Adrenal gland (tissue), 12 donors: ENCODE measurements around the gene ANKRD23. TPM values are rescaled to one million over a fixed set of nuclear protein-coding genes. Genes with fewer than 3 reads are reported as not detected.
"Not testable (repeated sequence)": the region's sequence is repeated elsewhere in the genome, so short reads cannot be mapped to it uniquely, and the experiment has no call there.

Experiments used
- DNase-seq, 7 donors: peaks; one replicate each; pipeline ENCODE4 v3.0.0-alpha.2; 2019 to 2020
- H3K27ac ChIP-seq, 5 donors: fragments of 200-600 bp; sonication (generic) in 4 of 5; 1 replicate in 3 of 5; 2 replicates in 2 of 5; pipeline versions ENCODE4 v1.5.1 to v1.8.0; 2016 to 2020; ENCODE audit warnings: mild to moderate bottlenecking in 1 of 5
- H3K27me3 ChIP-seq: fragments of 200-600 bp; 2 replicates; pipeline ENCODE4 v1.8.0; 2021
- H3K36me3 ChIP-seq, 2 donors: fragments of 200-600 bp; replicated peaks in 1 of 2; 1 replicate in 1 of 2; 2 replicates in 1 of 2; pipeline versions ENCODE4 v1.5.1 to v1.8.0; 2018 to 2022
- H3K4me1 ChIP-seq, 2 donors: fragments of 200-600 bp; replicated peaks in 1 of 2; 1 replicate in 1 of 2; 2 replicates in 1 of 2; pipeline versions ENCODE4 v1.5.1 to v1.8.0; 2018 to 2021
- H3K4me3 ChIP-seq, 4 donors: fragments of 200-600 bp; sonication (generic) in 3 of 4; one replicate each; pipeline ENCODE4 v1.5.1; 2016 to 2018
- H3K9me3 ChIP-seq, 3 donors: fragments of 200-600 bp; sonication (generic) in 1 of 3; replicated peaks in 1 of 3; 1 replicate in 2 of 3; 2 replicates in 1 of 3; pipeline versions ENCODE4 v1.5.1 to v1.8.0; 2016 to 2021
- POLR2A ChIP-seq, 2 donors: fragments of 450-650 bp; IDR thresholded peaks; one replicate each; pipeline ENCODE4 v1.6.1; 2017; ENCODE audit warnings: antibody characterized with exemption in 2 of 2, mild to moderate bottlenecking in 2 of 2, moderate library complexity in 1 of 2
- WGBS, 4 donors: extraction: QIAGEN DNeasy Blood & Tissue Kit in 2 of 4; methylation state at CpG; one replicate each; pipeline versions ENCODE4 v1.1.5 to v1.1.7; 2013 to 2017; 5-methylcytosine and 5-hydroxymethylcytosine counted together
- intact Hi-C, 2 donors: fragments of 100-400 bp; cut with DNase I; formaldehyde crosslinking; loops; one replicate each; pipeline versions ENCODE4 v1.14.1 to v1.15.0; 2022 to 2023
- polyA plus RNA-seq, 3 donors: library from polyadenylated mRNA; stranded (reverse); fragments of 200-250 nt in 2 of 3; fragments of 350-450 nt in 1 of 3; fragmentation: Illumina TruSeq in 1 of 3; extraction: RNeasy Lipid Tissue Mini Kit (QIAGEN cat#74804) in 1 of 3; gene quantifications; one replicate each; pipeline ENCODE4 v1.2.3, GENCODE V29; 2013 to 2014
- total RNA-seq, 9 donors: library from RNA; depleted of rRNA in 4 of 9; stranded (reverse); fragments of >200 nt in 4 of 9; fragments of 120-200 nt in 1 of 9; fragmentation: NEBNext Ultra II Directional in 1 of 9; extraction: Animal tissue kit (Norgen Biotek cat#: 25700) in 1 of 9; gene quantifications; one replicate each; pipeline versions ENCODE4 v1.1.0 to v1.2.4, GENCODE V29; 2013 to 2023
- TF ChIP-seq, protein P1 (sequence below), 6 experiments: fragments of 450-650 bp in 4 of 6; fragments of 200-600 bp in 2 of 6; sonication (generic) in 1 of 6; IDR thresholded peaks; 1 replicate in 5 of 6; 2 replicates in 1 of 6; pipeline versions ENCODE4 v1.5.1 to v1.8.0; 2016 to 2021; ENCODE audit warnings: antibody characterized with exemption in 6 of 6, mild to moderate bottlenecking in 2 of 6, moderate library complexity in 1 of 6
- donor health status: healthy with polysubstance abuse.
- donor health status: Bipolar disorder and iron deficiency.
- donor health status: DM: yes; HTN: yes; CAD: no.
- donor health status: DM: no; HTN: no; CAD: no.
- donor health status: DM: no; HTN: no; CAD: no.
- donor health status: DM: yes; HTN: yes; CAD: no.

The ANKRD23 gene
- total and polyA plus RNA-seq, 12 donors: 1.1 to 10.6 (median 3.8) TPM

DNA sequence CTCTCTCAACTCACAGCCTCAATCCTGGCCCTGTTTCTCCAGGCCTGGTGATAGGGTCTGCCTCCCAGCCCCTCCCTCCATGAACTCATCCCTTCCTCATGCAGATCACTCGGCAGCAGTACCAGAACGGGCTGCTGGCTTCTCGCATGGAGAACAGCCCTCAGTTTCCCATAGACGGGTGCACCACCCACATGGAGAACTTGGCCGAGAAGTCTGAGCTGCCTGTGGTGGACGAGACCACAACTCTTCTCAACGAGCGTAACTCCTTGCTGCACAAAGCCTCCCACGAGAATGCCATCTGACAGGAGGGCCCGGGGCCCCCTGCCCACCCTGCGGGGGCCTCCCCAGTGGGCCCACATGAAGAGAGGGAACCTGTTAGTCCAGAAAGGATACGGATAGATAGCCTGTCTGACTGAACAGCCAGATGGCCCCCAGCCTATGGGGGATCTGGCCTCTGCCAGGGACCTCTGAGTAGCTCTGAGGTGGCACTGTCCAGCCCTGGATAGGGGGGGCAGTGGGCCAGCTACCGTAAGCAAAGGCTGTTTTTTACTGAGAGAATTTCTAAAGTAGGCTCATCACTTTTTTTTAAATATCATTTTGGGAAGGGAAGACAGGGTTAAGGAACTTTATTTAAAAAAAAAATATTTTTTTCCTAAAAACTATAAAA, 34.5 kb downstream of the ANKRD23 start:
- Histone ChIP-seq H3K27ac (peak overlapping the region in 1 of 5 donors; percentile 49), H3K4me1 (no peaks in the 10 kb centered on the region), H3K4me3 (no peak overlapping the region), H3K27me3 (no peaks in the 10 kb centered on the region), H3K9me3 (no peaks in the 10 kb centered on the region), H3K36me3 (no peaks in the 10 kb centered on the region)
- WGBS, 4 donors: 88 to 95% (median 89%) methylated on average over 9 to 13 of the region's 13 CpGs
- intact Hi-C loops: no loop called here
- DNase-seq: no peak
- TF ChIP-seq POLR2A (IDR thresholded peaks at IDR 0.05): no peak
- TF ChIP-seq, protein P1, sequence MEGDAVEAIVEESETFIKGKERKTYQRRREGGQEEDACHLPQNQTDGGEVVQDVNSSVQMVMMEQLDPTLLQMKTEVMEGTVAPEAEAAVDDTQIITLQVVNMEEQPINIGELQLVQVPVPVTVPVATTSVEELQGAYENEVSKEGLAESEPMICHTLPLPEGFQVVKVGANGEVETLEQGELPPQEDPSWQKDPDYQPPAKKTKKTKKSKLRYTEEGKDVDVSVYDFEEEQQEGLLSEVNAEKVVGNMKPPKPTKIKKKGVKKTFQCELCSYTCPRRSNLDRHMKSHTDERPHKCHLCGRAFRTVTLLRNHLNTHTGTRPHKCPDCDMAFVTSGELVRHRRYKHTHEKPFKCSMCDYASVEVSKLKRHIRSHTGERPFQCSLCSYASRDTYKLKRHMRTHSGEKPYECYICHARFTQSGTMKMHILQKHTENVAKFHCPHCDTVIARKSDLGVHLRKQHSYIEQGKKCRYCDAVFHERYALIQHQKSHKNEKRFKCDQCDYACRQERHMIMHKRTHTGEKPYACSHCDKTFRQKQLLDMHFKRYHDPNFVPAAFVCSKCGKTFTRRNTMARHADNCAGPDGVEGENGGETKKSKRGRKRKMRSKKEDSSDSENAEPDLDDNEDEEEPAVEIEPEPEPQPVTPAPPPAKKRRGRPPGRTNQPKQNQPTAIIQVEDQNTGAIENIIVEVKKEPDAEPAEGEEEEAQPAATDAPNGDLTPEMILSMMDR (IDR thresholded peaks at IDR 0.05): no peak

- no peak for DNase-seq
- Histone ChIP-seq H3K27me3 (no peaks in the 10 kb centered on the region), H3K27ac (no peak overlapping the region), H3K4me1 (no peaks in the 10 kb centered on the region), H3K4me3 (no peak overlapping the region), H3K36me3 (no peaks in the 10 kb centered on the region), H3K9me3 (no peaks in the 10 kb centered on the region)
- intact Hi-C loops: no loop called here
- 88 to 90% (median 89%) methylated on average over 7 to 10 of the region's 10 CpGs for WGBS, 4 donors
- TF ChIP-seq, protein P1 (IDR thresholded peaks at IDR 0.05): no peak
- no peak for TF ChIP-seq POLR2A (IDR thresholded peaks at IDR 0.05)
Observed at GRCh38 chr2:96808176-96808837, 35.5 kb downstream of the ANKRD23 start.

GRCh38 chr2:96807127-96807471, 36.7 kb downstream of the ANKRD23 start:
- WGBS, 4 donors: 92 to 96% (median 94%) methylated on average over 8 to 10 of the region's 10 CpGs
- Histone ChIP-seq H3K36me3 (no peaks in the 10 kb centered on the region), H3K9me3 (no peaks in the 10 kb centered on the region), H3K27ac (no peak overlapping the region), H3K4me1 (no peaks in the 10 kb centered on the region), H3K27me3 (no peaks in the 10 kb centered on the region), H3K4me3 (no peak overlapping the region)
- no peak for DNase-seq
- TF ChIP-seq, protein P1 (IDR thresholded peaks at IDR 0.05): no peak
- no peak for TF ChIP-seq POLR2A (IDR thresholded peaks at IDR 0.05)
- intact Hi-C loops: no loop called here

DNA sequence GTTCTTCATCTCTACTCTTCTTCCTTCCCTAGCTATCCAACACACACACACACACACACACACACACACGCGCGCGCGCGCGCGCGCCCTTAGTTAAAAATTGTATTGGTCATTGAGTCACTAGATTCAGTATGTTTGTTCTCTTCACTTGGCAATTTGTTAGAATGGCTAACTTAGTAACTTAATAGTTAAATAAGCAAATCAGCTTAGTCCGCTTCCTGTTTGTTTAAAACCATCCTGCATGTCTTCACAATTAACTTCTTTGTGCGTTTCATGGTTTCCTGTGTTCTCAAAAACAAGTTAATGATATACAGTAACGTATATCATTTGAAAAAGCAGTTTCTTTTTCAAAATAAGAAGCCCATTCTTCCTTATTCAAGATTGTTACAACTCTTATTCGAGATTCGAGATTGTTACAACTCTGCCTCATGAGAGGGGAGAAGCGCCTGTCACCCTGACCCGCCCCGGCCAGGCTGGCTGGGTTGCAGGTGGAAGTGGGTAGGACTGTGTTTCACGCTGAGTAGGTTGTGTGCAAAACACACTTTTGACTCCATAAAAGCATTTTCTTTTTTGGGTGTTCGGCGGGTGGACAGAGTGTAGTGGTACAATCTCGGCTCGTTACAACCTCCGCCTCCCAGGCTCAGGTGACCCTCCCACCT, 37.2 kb downstream of the ANKRD23 start:
- TF ChIP-seq POLR2A (IDR thresholded peaks at IDR 0.05): no peak
- TF ChIP-seq, protein P1 (IDR thresholded peaks at IDR 0.05): no peak
- no peaks in the 10 kb centered on the region for H3K4me1 ChIP-seq
- H3K4me3 ChIP-seq: no peak overlapping the region
- intact Hi-C loops: no loop called here
- H3K27ac ChIP-seq: no peak overlapping the region
- 87 to 89% (median 88%) methylated on average over 18 to 23 of the region's 23 CpGs for WGBS, 4 donors
- no peaks in the 10 kb centered on the region for H3K27me3 ChIP-seq
- no peaks in the 10 kb centered on the region for H3K9me3 ChIP-seq
- no peaks in the 10 kb centered on the region for H3K36me3 ChIP-seq
- no peak for DNase-seq

DNA sequence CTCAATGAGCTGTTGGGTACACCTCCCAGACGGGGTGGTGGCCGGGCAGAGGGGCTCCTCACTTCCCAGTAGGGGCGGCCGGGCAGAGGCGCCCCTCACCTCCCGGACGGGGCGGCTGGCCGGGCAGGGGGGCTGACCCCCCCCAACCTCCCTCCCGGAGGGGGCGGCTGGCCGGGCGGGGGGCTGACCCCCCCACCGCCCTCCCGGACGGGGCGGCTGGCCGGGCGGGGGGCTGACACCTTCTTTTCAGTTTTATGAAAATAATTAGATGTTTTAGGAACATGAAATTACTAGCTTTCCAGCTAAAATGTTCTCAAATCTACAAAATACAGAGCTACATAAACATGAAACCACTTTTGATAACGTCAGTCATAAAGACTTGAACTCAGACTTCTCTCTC, 37.9 kb downstream of the ANKRD23 start:
- H3K4me3 ChIP-seq, DNase-seq, H3K4me1 ChIP-seq, H3K27ac ChIP-seq, H3K9me3 ChIP-seq, H3K36me3 ChIP-seq, H3K27me3 ChIP-seq, intact Hi-C loops: not testable (repeated sequence)
- WGBS, 4 donors: 90 to 96% (median 92%) methylated on average over 7 to 15 of the region's 20 CpGs
